Pons (tissue), 1 donor: ENCODE data around the gene GPC2.
"Not testable (repeated sequence)": the region's sequence is repeated elsewhere in the genome, so short reads cannot be mapped to it uniquely, and the experiment has no call there.

ENCODE experiments used
- DNase-seq: peaks from one replicate; pipeline ENCODE4 v3.0.0-alpha.2; 2016; ENCODE audit warnings: low spot score

The GPC2 gene

GRCh38 chr7:100204454-100204853, 27.3 kb upstream of the GPC2 start:
- DNase-seq = no peak

GRCh38 chr7:100200693-100201092, 23.5 kb upstream of the GPC2 start:
- no peak for DNase-seq

GRCh38 chr7:100198266-100198665, 21.1 kb upstream of the GPC2 start:
- DNase-seq = peak; percentile 70

GRCh38 chr7:100195901-100196322, 18.7 kb upstream of the GPC2 start:
- not testable (repeated sequence) for DNase-seq

- DNase-seq = no peak
Observed at GRCh38 chr7:100195222-100195621, 18.0 kb upstream of the GPC2 start.

- no peak for DNase-seq
Observed at GRCh38 chr7:100192969-100193368, 15.8 kb upstream of the GPC2 start.

GRCh38 chr7:100192281-100192862, 15.2 kb upstream of the GPC2 start:
- not testable (repeated sequence) for DNase-seq

- DNase-seq = no peak
Observed at GRCh38 chr7:100191775-100192174, 14.6 kb upstream of the GPC2 start.

- peak; percentile 65 for DNase-seq
Observed at GRCh38 chr7:100190048-100190711, 13.0 kb upstream of the GPC2 start.

- no peak for DNase-seq
Observed at GRCh38 chr7:100189061-100189460, 11.9 kb upstream of the GPC2 start.

- no peak for DNase-seq
Observed at GRCh38 chr7:100185726-100186125, 8.5 kb upstream of the GPC2 start.

GRCh38 chr7:100183090-100183489, 5.9 kb upstream of the GPC2 start:
- DNase-seq = not testable (repeated sequence)

GRCh38 chr7:100182616-100183015, 5.4 kb upstream of the GPC2 start:
- not testable (repeated sequence) for DNase-seq

- not testable (repeated sequence) for DNase-seq
Observed at GRCh38 chr7:100180084-100180483, 2.9 kb upstream of the GPC2 start.

- no peak for DNase-seq
Observed at GRCh38 chr7:100176096-100177044, 811 bp downstream of the GPC2 start.

- DNase-seq = no peak
Observed at GRCh38 chr7:100175296-100175935, 1.8 kb downstream of the GPC2 start.

- no peak for DNase-seq
Observed at GRCh38 chr7:100174582-100174981, 2.6 kb downstream of the GPC2 start.

- DNase-seq = no peak
Observed at GRCh38 chr7:100173806-100174495, 3.2 kb downstream of the GPC2 start.

- DNase-seq = no peak
Observed at GRCh38 chr7:100171840-100172239, 5.3 kb downstream of the GPC2 start.

- DNase-seq = no peak
Observed at GRCh38 chr7:100171087-100171681, 6.0 kb downstream of the GPC2 start.
